RWPE1 (cell line): Measurements from ENCODE around the gene GRIN2B.

ENCODE experiments used
- CTCF ChIA-PET: fragments of 350-600 bp; sonication (Branson Sonifier 250); formaldehyde crosslinking; extraction: SDS; loops from one replicate; lab custom pipeline; 2021; lab: Yijun Ruan, JAX
- POLR2A ChIA-PET: fragments of 400-600 bp; formaldehyde crosslinking; extraction: SDS; loops from one replicate; lab custom pipeline; 2020; ENCODE audit warnings: antibody characterized with exemption; ENCODE audit not compliant: low non-redundant PET; lab: Yijun Ruan, JAX
- DNase-seq: peaks from one replicate; pipeline ENCODE4 v3.0.0; 2012; ENCODE audit warnings: low spot score
- H3K27ac ChIP-seq: fragments of 450-650 bp; 2 replicates; pipeline ENCODE4 v1.5.1; 2017
- TF ChIP-seq, protein P1 (sequence below): fragments of 450-650 bp; conservative IDR thresholded peaks from 2 replicates; pipeline ENCODE4 v1.5.1; 2017; ENCODE audit warnings: low read depth, mild to moderate bottlenecking

GRIN2B gene

DNA sequence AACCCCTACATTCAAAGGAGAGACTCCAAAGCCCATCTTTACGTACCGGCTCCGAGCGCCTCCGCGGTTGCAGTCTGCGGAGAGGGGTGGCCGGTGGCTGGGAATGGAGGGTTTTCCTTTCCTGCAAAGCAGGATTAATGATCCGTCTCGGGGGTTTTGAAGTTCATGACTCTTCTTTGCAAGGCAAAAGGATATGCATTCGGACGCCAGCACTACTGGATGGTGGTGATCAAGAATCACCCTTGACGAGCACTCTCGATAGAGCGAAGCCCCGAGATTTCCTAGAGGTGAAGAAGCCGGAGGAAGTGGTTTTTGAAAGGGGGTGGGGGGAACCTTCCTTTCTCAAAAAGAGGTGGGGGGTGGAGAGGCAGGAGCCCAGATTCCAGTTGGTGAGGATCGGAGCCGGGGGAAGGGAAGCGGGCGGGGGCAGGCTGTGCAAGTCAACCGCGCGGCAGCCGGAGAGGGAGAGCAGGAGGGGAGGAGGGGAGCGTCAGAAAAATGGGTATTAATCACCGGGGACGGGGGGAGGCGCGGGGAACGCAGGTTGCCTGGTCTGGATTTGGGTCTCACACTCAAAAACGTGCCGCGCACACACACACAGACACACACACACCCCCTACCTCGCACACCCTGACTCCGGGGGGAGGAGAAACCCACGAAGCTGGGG lies at the start of gene GRIN2B:
Gene GRIN2B, minus strand, starts transcription at position 307 of the 667 bp plus-strand sequence. CDS start 115,394 bp downstream, outside the sequence.
- ChIA-PET CTCF (interaction anchor here (0.6 kb wide), 1 partner anchor 413 kb away, joined by 3 read pairs; no protein-coding TSS in a partner anchor), POLR2A (no interaction called here)
- TF ChIP-seq, protein P1, sequence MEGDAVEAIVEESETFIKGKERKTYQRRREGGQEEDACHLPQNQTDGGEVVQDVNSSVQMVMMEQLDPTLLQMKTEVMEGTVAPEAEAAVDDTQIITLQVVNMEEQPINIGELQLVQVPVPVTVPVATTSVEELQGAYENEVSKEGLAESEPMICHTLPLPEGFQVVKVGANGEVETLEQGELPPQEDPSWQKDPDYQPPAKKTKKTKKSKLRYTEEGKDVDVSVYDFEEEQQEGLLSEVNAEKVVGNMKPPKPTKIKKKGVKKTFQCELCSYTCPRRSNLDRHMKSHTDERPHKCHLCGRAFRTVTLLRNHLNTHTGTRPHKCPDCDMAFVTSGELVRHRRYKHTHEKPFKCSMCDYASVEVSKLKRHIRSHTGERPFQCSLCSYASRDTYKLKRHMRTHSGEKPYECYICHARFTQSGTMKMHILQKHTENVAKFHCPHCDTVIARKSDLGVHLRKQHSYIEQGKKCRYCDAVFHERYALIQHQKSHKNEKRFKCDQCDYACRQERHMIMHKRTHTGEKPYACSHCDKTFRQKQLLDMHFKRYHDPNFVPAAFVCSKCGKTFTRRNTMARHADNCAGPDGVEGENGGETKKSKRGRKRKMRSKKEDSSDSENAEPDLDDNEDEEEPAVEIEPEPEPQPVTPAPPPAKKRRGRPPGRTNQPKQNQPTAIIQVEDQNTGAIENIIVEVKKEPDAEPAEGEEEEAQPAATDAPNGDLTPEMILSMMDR: no peak
- H3K27ac ChIP-seq: no peak within 1 kb of the TSS
- DNase-seq: no peak

DNA sequence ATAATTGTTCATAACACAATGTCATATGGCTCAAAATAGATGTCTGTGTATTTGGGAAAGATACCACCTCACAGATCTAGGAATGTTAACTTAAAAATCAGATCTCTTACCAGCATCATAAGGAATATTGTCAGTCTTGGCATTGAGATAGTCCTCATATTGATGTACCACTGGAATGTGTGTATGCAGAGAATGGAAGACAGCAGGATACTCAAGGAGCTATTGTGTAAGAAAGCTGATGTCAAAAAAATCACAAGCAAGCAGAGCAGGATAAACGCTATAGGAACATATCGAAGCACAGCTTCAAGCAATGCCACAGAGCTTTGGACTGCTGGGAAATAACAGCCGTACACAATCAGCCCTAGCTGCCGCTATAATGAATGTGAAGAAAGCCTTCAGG lies 45.1 kb upstream of the GRIN2B start:
- POLR2A ChIA-PET: no interaction called here
- TF ChIP-seq, protein P1: no peak
- CTCF ChIA-PET: interaction anchor here (0.6 kb wide), 1 partner anchor 119 kb away, joined by 3 read pairs; no protein-coding TSS in a partner anchor
- DNase-seq: no peak
- no peak overlapping the region for H3K27ac ChIP-seq

DNA sequence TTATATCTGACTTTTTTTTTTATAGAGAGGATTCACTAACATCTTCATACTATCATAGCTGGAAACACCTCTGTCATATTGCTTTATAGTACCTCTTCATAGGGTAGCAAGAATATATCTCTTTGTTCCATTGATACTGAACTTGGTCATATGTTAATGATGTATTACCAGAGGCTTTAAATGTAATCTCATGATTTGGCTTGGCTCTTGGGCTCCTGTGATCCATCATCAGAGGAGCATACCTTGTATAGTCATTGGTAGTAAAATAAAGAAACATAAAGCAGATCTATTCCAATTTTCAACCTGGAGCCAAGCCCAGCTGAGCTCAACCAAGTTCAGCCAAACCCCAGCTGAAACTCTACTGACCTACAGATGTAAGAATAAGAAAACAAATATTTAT lies 43.2 kb upstream of the GRIN2B start:
- TF ChIP-seq, protein P1: no peak
- CTCF ChIA-PET: no interaction called here
- no peak overlapping the region for H3K27ac ChIP-seq
- no peak for DNase-seq
- POLR2A ChIA-PET: no interaction called here

GRCh38 chr12:14018080-14018479 lies 36.7 kb upstream of the GRIN2B start:
- TF ChIP-seq, protein P1: no peak
- DNase-seq: no peak
- CTCF ChIA-PET: interaction anchor here (0.6 to 0.8 kb wide), 2 partner anchors 67 to 763 kb away, joined by 3 to 4 read pairs; no protein-coding TSS in a partner anchor
- POLR2A ChIA-PET: no interaction called here
- H3K27ac ChIP-seq: no peak overlapping the region

- TF ChIP-seq, protein P1: no peak
- CTCF ChIA-PET: no interaction called here
- POLR2A ChIA-PET: no interaction called here
- H3K27ac ChIP-seq: no peak overlapping the region
- no peak for DNase-seq
Measured at GRCh38 chr12:14010989-14011388, 29.6 kb upstream of the GRIN2B start.

GRCh38 chr12:14007639-14008038 lies 26.2 kb upstream of the GRIN2B start:
- TF ChIP-seq, protein P1: no peak
- no peak overlapping the region for H3K27ac ChIP-seq
- CTCF ChIA-PET: no interaction called here
- no peak for DNase-seq
- POLR2A ChIA-PET: no interaction called here
